Esophagus squamous epithelium (tissue), 4 donors: ENCODE measurements around the gene ATP5F1B.

ENCODE experiments used
- POLR2A ChIP-seq, 4 donors: fragments of 450-650 bp; IDR thresholded peaks; one replicate each; pipeline ENCODE4 v1.6.1; 2017; ENCODE audit warnings: antibody characterized with exemption in 4 of 4, mild to moderate bottlenecking in 4 of 4, moderate library complexity in 3 of 4
- TF ChIP-seq, protein P1 (sequence below), 6 experiments: fragments of 450-650 bp in 4 of 6; fragments of 200-600 bp in 2 of 6; sonication (generic) in 2 of 6; IDR thresholded peaks; one replicate each; pipeline ENCODE4 v1.5.1; 2016 to 2019; ENCODE audit warnings: antibody characterized with exemption in 6 of 6, mild to moderate bottlenecking in 4 of 6, moderate library complexity in 4 of 6

DNA sequence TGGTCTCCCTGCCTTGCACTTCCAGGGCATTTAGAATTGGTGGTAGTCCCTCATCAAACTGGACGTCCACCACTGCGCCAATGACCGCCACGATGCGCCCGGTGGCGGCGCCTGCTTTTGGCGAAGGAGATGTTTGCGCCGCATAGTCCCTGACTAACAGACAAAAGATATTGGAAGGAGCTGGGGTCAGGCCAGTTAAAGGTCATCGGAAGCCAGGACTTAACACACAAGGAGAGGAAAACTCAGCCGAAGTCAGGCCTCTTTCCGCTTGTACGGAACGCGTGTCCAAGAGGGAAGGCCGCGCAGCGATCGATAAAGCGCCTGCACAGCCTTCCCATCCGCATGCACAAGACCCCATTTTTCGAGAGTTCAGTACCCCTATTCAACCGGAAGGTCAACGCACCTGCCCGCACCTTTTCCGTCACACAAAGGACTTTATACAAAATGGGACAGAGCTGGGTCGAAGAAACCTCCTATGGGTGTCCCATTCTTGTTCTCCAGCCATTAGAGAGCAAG, 525 bp downstream of the ATP5F1B start:
- TF ChIP-seq, protein P1, sequence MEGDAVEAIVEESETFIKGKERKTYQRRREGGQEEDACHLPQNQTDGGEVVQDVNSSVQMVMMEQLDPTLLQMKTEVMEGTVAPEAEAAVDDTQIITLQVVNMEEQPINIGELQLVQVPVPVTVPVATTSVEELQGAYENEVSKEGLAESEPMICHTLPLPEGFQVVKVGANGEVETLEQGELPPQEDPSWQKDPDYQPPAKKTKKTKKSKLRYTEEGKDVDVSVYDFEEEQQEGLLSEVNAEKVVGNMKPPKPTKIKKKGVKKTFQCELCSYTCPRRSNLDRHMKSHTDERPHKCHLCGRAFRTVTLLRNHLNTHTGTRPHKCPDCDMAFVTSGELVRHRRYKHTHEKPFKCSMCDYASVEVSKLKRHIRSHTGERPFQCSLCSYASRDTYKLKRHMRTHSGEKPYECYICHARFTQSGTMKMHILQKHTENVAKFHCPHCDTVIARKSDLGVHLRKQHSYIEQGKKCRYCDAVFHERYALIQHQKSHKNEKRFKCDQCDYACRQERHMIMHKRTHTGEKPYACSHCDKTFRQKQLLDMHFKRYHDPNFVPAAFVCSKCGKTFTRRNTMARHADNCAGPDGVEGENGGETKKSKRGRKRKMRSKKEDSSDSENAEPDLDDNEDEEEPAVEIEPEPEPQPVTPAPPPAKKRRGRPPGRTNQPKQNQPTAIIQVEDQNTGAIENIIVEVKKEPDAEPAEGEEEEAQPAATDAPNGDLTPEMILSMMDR (IDR thresholded peaks at IDR 0.05), result no peak
- TF ChIP-seq POLR2A (IDR thresholded peaks at IDR 0.05), result no peak
